ENCODE results near the gene LYZL1. TPM values are rescaled to one million over a fixed set of nuclear protein-coding genes. Genes with fewer than 3 reads are reported as not detected.
"Not testable (repeated sequence)": the region's sequence is repeated elsewhere in the genome, so short reads cannot be mapped to it uniquely, and the experiment has no call there.

LYZL1 gene
- total RNA-seq, 1 experiment from 2014 or later: not detected

GRCh38 chr10:29304264-29304994 lies 15.6 kb downstream of the LYZL1 start:
- Histone ChIP-seq H3K9me3 (ENCODE audit: insufficient read depth, low read depth) (no peaks in the 10 kb centered on the region), H3K27me3 (ENCODE audit: insufficient read depth, low read depth) (no peaks in the 10 kb centered on the region), H3K4me2 (no peak overlapping the region), H2AFZ (no peak overlapping the region), H3K27ac (no peak overlapping the region), H3K4me1 (replicated peaks; ENCODE audit: insufficient read depth) (0 out of 2 replicates have a peak, but pooled peaks cover 4% of the 10 kb centered on the region), H3K4me3 (no peak overlapping the region), H4K20me1 (ENCODE audit: insufficient read depth) (no peaks in the 10 kb centered on the region), H3K79me2 (ENCODE audit: low read depth) (no peaks in the 10 kb centered on the region), H3F3A (ENCODE audit: insufficient read depth, low read depth) (no peaks in the 10 kb centered on the region), H3K9me2 (ENCODE audit: insufficient read depth) (no peaks in the 10 kb centered on the region), H3K36me3 (ENCODE audit: low read depth) (no peaks in the 10 kb centered on the region)
- peak; percentile 44 to 64 for DNase-seq
- peak; percentile 78 for TF ChIP-seq CTCF (conservative IDR thresholded peaks at IDR 0.05)
- TF ChIP-seq EZH2 (IDR thresholded peaks at IDR 0.05; ENCODE audit: low read depth): no peak
- ChIA-PET CTCF (interaction anchor here (0.6 to 2.3 kb wide), 12 partner anchors 49 to 681 kb away, joined by 3 to 17 read pairs (median 3); partner anchors contain the start of gene BAMBI), POLR2A (ENCODE audit: unreplicated experiment) (interaction anchor here (0.6 kb wide), 1 partner anchor 49 kb away, joined by 3 read pairs; no protein-coding TSS in a partner anchor)
- intact Hi-C loops (cut with micrococcal nuclease; ENCODE audit: unreplicated experiment): loop anchor here (1.0 to 2.0 kb wide), 5 partner anchors 64 to 676 kb away; no protein-coding TSS in a partner anchor
- no TSS peak for BruUV-seq (replicated peaks)

- intact Hi-C loops (cut with micrococcal nuclease; ENCODE audit: unreplicated experiment): loop anchor here (1.0 to 2.0 kb wide), 5 partner anchors 64 to 677 kb away; no protein-coding TSS in a partner anchor
- TF ChIP-seq CTCF (conservative IDR thresholded peaks at IDR 0.05) (no peak), EZH2 (IDR thresholded peaks at IDR 0.05; ENCODE audit: low read depth) (no peak)
- Histone ChIP-seq H3K4me2 (no peak overlapping the region), H3K36me3 (ENCODE audit: low read depth) (no peaks in the 10 kb centered on the region), H3K79me2 (ENCODE audit: low read depth) (no peaks in the 10 kb centered on the region), H3K9me3 (ENCODE audit: insufficient read depth, low read depth) (no peaks in the 10 kb centered on the region), H3K4me1 (replicated peaks; ENCODE audit: insufficient read depth) (0 out of 2 replicates have a peak, but pooled peaks cover 4% of the 10 kb centered on the region), H3K9me2 (ENCODE audit: insufficient read depth) (no peaks in the 10 kb centered on the region), H3K27me3 (ENCODE audit: insufficient read depth, low read depth) (no peaks in the 10 kb centered on the region), H4K20me1 (ENCODE audit: insufficient read depth) (no peaks in the 10 kb centered on the region), H3F3A (ENCODE audit: insufficient read depth, low read depth) (no peaks in the 10 kb centered on the region), H3K27ac (no peak overlapping the region), H2AFZ (no peak overlapping the region), H3K4me3 (no peak overlapping the region)
- no TSS peak for BruUV-seq (replicated peaks)
- no peak for DNase-seq
- CTCF ChIA-PET: interaction anchor here (0.6 to 2.3 kb wide), 10 partner anchors 50 to 682 kb away, joined by 3 to 17 read pairs (median 4); partner anchors contain the start of gene BAMBI
- POLR2A ChIA-PET (ENCODE audit: unreplicated experiment): interaction anchor here (0.6 kb wide), 1 partner anchor 49 kb away, joined by 3 read pairs; no protein-coding TSS in a partner anchor
These were observed 16.1 kb downstream of the LYZL1 start for GRCh38 chr10:29304995-29305335.

DNA sequence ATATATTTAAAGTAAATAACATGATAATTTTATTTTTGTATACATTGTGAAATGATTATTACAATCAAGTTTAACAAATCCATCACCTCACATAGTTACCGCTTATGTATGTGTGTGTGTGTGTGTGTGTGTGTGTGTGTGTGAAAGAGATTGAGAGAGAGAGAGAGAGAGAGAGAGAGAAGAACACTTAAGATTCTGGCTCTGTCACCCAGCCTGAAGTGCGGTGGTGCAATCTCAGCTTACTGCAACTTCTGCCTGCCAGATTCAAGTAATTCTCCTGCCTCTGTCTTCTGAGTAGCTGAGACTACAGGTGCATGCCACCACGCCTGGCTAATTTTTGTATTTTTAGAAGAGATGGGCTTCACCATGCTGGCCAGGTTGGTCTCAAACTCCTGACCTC lies 17.8 kb downstream of the LYZL1 start:
- H3K79me2 ChIP-seq (ENCODE audit: low read depth): no peaks in the 10 kb centered on the region
- no peaks in the 10 kb centered on the region for H3K36me3 ChIP-seq (ENCODE audit: low read depth)
- 0 out of 2 replicates have a peak, but pooled peaks cover 4% of the 10 kb centered on the region for H3K4me1 ChIP-seq (replicated peaks; ENCODE audit: insufficient read depth)
- H3F3A ChIP-seq (ENCODE audit: insufficient read depth, low read depth): no peaks in the 10 kb centered on the region
- H3K9me2 ChIP-seq (ENCODE audit: insufficient read depth): no peaks in the 10 kb centered on the region
- no peak for TF ChIP-seq CTCF (conservative IDR thresholded peaks at IDR 0.05)
- TF ChIP-seq EZH2 (IDR thresholded peaks at IDR 0.05; ENCODE audit: low read depth): no peak
- ChIA-PET CTCF (interaction anchor here (0.6 kb wide), 1 partner anchor 138 kb away, joined by 3 read pairs; no protein-coding TSS in a partner anchor), POLR2A (ENCODE audit: unreplicated experiment) (interaction anchor here (0.6 kb wide), 1 partner anchor 629 kb away, joined by 3 read pairs; no protein-coding TSS in a partner anchor)
- H3K4me2 ChIP-seq: no peak overlapping the region
- BruUV-seq (replicated peaks): no TSS peak
- H3K9me3 ChIP-seq (ENCODE audit: insufficient read depth, low read depth): no peaks in the 10 kb centered on the region
- no peak overlapping the region for H3K27ac ChIP-seq
- H4K20me1 ChIP-seq (ENCODE audit: insufficient read depth): no peaks in the 10 kb centered on the region
- no peak overlapping the region for H2AFZ ChIP-seq
- H3K4me3 ChIP-seq: no peak overlapping the region
- intact Hi-C loops (cut with micrococcal nuclease; ENCODE audit: unreplicated experiment): no loop called here
- H3K27me3 ChIP-seq (ENCODE audit: insufficient read depth, low read depth): no peaks in the 10 kb centered on the region
- no peak for DNase-seq

GRCh38 chr10:29308142-29308541 lies 19.3 kb downstream of the LYZL1 start:
- BruUV-seq (replicated peaks); H3K9me3 ChIP-seq (ENCODE audit: insufficient read depth, low read depth); H3F3A ChIP-seq (ENCODE audit: insufficient read depth, low read depth); H3K79me2 ChIP-seq (ENCODE audit: low read depth); intact Hi-C loops (cut with micrococcal nuclease; ENCODE audit: unreplicated experiment); H3K27me3 ChIP-seq (ENCODE audit: insufficient read depth, low read depth); H3K4me2 ChIP-seq; H3K36me3 ChIP-seq (ENCODE audit: low read depth); H3K4me1 ChIP-seq (replicated peaks; ENCODE audit: insufficient read depth); POLR2A ChIA-PET (ENCODE audit: unreplicated experiment); H4K20me1 ChIP-seq (ENCODE audit: insufficient read depth); H3K4me3 ChIP-seq; H3K9me2 ChIP-seq (ENCODE audit: insufficient read depth); DNase-seq; H3K27ac ChIP-seq; H2AFZ ChIP-seq: not testable (repeated sequence)
- CTCF ChIA-PET: interaction anchor here (0.6 kb wide), 1 partner anchor 130 kb away, joined by 12 read pairs; no protein-coding TSS in a partner anchor
